ENCODE results near the gene NTNG2.
"Not testable (repeated sequence)": the region's sequence is repeated elsewhere in the genome, so short reads cannot be mapped to it uniquely, and the experiment has no call there.

NTNG2 gene, protein sequence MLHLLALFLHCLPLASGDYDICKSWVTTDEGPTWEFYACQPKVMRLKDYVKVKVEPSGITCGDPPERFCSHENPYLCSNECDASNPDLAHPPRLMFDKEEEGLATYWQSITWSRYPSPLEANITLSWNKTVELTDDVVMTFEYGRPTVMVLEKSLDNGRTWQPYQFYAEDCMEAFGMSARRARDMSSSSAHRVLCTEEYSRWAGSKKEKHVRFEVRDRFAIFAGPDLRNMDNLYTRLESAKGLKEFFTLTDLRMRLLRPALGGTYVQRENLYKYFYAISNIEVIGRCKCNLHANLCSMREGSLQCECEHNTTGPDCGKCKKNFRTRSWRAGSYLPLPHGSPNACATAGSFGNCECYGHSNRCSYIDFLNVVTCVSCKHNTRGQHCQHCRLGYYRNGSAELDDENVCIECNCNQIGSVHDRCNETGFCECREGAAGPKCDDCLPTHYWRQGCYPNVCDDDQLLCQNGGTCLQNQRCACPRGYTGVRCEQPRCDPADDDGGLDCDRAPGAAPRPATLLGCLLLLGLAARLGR

DNA sequence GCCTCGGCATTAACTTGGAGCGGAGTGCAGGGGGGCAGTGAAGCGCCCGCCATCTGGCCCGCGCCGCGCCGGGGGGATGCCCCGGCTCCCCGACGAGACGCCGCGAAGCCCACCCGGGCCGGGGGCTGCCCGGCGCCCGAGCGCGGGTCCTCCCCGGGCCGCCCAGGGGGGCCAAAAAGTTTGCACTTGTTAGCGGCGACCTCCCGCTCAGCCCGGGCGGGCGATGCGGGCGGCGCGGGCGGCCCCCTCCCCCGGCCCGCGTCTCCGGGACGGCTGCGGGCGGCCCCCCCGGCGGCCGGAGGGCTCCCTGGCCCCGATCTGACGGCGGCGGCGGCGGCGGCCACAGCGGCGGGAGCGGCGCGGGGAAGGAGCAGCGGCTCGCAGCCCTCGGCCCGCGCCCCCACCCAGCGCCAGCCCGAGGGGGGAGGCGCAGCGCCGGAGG lies at the start of gene NTNG2:
TSS of gene NTNG2 (plus strand) at position 316 of the 442 bp plus-strand sequence. CDS start 4,774 bp downstream, outside the sequence.
- no peak for DNase-seq (ENCODE audit: low read depth)

- DNase-seq (ENCODE audit: low read depth), result no peak
Measured at GRCh38 chr9:132114102-132114707, 47.7 kb upstream of the NTNG2 start.

- DNase-seq (ENCODE audit: low read depth), result no peak
Measured at GRCh38 chr9:132116583-132116982, 45.3 kb upstream of the NTNG2 start.

DNA sequence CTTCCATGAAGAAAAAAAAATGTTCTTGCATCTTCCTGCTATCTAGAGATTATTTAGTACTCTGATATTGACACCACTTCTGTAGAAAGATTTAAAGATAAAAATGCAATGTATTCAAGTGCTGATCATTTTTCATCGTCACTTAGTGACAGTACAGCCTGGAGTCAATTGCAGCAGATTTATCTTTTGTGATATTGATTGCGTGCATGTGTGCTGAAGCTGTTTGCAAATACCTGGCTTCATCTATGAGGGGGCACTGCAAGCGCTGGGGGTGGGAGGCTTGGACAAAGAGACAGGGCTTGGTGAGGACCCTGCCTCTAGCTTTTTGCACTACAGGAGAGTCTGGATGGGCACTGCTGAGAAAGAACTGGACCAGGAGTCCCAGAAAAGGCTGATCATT lies 44.2 kb upstream of the NTNG2 start:
- no peak for DNase-seq (ENCODE audit: low read depth)

DNA sequence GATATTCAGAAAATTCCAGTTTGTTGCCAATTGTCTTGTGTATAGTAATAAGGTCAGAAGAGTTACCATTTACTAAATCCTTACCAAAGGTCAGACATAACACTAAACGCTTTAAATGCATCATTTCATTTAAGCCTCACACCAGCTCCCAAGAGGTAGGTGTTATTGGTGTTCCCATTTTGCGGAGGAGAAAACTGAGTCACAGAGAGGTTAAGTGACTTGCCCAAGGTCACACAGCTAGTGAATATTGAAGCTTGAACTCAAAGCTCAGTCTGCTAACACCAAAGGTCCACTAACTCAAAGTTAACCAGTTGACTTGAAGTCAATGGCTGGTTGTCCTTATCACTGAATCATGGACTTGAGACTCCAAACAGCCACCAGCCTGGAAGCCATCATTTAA lies 40.8 kb upstream of the NTNG2 start:
- DNase-seq (ENCODE audit: low read depth), result no peak

DNA sequence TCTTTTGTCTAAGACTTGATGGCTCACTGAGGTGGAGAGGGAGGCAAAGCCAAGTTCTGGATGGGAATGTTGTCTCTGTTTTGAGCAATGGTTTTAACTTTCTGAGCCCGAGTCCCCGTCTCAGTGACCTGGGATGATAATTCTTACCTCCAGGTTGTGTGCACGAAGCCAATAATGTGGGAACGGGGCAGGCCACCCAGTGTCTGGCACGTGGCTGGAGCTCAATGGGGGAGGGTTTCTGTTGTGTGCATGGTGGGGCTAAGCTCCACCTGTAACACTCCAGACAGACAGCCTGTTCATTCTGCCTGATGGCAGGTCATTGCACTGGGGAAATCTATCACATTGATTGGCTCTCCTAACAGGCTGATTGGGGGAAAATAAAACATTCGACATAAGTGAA lies 37.1 kb upstream of the NTNG2 start:
- DNase-seq (ENCODE audit: low read depth), result no peak

DNA sequence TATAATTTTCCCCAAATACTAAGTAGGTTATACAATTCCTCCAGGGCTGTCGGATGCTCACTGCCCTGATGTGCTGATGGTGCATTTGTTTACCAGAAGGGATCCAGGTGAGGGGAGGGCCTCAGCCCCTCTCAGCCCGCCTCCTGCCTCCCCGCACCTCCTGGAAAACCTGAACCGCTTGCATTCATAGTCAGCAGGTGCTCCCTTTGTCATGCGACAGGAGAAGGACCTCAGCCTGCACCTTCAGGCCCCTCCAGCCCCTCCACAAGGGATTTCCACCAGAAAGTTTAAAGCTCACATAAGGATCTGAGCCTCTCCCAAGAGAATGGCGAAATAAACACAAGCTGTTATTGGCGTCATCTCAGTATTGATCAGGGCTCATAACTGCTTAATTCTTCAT lies 36.5 kb upstream of the NTNG2 start:
- no peak for DNase-seq (ENCODE audit: low read depth)

- no peak for DNase-seq (ENCODE audit: low read depth)
Measured at GRCh38 chr9:132125944-132126679, 35.7 kb upstream of the NTNG2 start.

- no peak for DNase-seq (ENCODE audit: low read depth)
Measured at GRCh38 chr9:132126680-132127236, 35.1 kb upstream of the NTNG2 start.

GRCh38 chr9:132127888-132128534 lies 33.8 kb upstream of the NTNG2 start:
- no peak for DNase-seq (ENCODE audit: low read depth)

DNA sequence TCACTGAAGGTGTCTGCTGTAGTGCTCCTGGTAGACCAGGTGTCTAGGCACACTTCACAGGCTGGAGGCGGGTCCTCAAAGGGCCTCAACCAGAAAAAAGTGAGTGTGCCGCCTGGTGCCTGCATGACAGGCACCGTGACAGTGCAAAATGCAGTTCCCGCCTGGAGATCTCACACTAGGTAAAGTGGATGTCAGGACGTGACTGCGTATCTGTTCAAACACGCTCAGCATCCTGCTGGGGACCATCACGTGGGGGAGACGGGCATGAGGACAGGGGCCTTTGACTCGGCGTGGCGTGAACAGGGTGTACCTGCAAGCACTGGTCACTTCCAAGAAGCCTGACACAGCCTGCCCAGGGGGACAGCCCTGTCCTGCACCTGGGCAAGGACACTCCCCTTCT lies 32.3 kb upstream of the NTNG2 start:
- no peak for DNase-seq (ENCODE audit: low read depth)

GRCh38 chr9:132134085-132134484 lies 27.8 kb upstream of the NTNG2 start:
- DNase-seq (ENCODE audit: low read depth), result not testable (repeated sequence)

- no peak for DNase-seq (ENCODE audit: low read depth)
Measured at GRCh38 chr9:132135456-132135855, 26.4 kb upstream of the NTNG2 start.

DNA sequence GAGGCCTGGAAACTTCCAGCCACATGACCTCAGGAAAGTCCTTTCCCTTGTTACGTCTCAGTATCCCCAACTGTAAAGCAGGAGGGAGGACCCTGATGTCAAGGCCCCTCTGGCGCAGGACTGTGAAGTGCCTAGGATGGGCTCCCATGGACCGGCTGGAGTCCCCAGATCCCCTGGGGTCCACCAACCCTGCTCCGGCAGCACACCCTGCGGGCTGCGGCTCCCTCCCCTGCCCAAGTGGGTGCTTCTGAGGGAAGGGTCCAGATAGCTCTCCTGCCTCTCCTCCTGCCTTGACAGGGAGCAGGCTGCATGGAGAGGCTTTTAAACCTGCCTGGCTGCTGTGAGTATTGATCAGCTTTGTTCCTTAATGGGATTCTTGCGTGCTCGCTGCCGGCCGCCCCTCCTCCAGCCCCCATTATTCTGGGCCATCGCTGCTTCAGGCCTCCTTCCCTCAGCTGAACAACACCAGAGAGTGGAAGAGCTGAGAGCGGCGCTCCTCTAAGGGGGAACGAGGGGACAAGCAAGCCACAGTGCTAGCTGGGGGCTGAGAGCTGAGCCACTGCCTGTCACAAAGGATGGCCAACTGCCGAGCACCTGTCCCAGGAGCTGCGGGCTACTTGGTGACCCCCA lies 25.6 kb upstream of the NTNG2 start:
- DNase-seq (ENCODE audit: low read depth), result no peak

- DNase-seq (ENCODE audit: low read depth), result no peak
Measured at GRCh38 chr9:132141344-132141947, 20.4 kb upstream of the NTNG2 start.

DNA sequence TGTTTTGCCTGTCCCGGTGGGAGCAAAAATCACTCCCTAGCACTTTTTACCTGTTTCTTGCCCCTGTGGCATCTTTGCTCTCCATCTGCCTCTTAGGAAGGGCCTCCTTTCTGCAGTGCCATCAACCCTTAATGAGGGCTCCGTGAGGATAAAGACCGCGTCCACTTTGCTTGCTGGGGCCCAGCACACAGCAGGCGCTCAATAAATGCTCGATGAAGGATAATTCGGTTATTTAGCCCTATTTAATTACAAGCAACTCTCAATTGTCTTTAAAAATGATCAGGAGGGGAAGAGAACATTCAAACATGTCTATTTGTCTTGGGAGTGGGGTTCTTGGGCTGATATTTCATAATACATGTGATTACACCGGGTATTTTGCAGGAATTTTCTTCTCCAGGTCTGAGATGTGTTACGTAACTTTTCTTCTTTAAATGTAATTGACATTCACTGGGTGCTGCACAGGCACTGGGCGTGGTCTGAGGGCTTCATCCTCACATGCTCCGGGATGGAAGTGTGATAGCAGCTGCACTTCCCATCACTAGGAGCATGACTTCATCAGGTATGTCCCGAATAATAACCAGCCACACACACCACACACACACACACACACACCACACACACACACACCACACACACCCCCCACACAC lies 19.8 kb upstream of the NTNG2 start:
- DNase-seq (ENCODE audit: low read depth), result no peak

GRCh38 chr9:132142924-132143323 lies 18.9 kb upstream of the NTNG2 start:
- no peak for DNase-seq (ENCODE audit: low read depth)

- DNase-seq (ENCODE audit: low read depth), result no peak
Measured at GRCh38 chr9:132143359-132143758, 18.5 kb upstream of the NTNG2 start.

DNA sequence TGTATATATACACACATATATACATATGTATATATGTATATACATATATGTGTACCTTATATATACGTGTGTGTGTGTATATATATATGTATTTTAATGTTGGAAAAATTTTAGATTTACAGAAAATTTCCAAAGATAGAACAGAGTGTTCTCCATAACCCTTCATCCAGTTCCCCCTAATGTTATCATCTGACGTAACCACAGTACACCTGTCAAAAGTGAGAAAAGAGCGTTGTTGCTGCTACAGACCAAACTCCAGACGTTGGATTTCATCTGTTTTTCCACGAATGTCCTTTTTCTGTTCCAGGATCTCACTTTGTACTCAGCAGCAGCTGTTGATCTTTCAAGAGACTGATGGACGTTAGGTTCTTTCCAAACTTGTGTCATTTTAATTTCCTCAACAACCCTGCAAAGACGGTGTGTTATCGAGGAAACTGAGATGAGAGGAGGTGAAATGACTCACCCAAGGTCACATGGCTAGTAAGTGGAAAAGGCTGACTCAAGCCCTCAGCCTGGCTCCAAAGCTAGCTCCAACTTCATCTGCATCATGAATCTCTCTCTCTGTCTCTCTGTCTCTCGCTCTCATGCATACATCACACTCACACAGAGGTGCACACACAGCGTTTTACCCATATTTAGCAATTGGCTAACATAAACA lies 17.0 kb upstream of the NTNG2 start:
- DNase-seq (ENCODE audit: low read depth), result no peak

GRCh38 chr9:132146039-132146438 lies 15.8 kb upstream of the NTNG2 start:
- DNase-seq (ENCODE audit: low read depth), result no peak

Data from stimulated activated CD8-positive, alpha-beta memory T cell treated with anti-CD3 and anti-CD28 coated beads, Interleukin-7, amount 100 ng/mL, for 24 hours (primary cell).